AML-193 (cell line): Measurements from ENCODE around the gene CACNA1D.
"Not testable (repeated sequence)": the region's sequence is repeated elsewhere in the genome, so short reads cannot be mapped to it uniquely, and the experiment has no call there.

Source experiments
- DNase-seq, 2 experiments: peaks; one replicate each; lab custom pipeline; 2025; lab: John Stamatoyannopoulos, UW

The CACNA1D gene

DNA sequence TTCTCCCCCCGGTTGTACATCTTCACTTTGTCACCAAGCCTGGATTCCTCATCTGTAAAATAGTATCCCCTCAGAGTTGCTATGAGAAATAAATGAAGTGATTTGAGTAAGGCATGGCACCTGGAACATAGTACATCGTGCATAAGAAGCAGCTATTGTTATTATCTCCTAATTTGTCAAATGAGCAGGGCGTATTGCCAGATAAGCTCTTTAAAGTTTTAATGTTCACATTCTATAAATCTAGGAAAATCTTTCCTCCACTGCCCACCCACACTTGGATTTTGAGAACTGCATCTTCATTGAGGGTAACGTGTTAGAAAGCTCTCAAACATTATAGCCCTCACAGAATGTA lies 32.3 kb downstream of the CACNA1D start:
- no peak for DNase-seq

DNA sequence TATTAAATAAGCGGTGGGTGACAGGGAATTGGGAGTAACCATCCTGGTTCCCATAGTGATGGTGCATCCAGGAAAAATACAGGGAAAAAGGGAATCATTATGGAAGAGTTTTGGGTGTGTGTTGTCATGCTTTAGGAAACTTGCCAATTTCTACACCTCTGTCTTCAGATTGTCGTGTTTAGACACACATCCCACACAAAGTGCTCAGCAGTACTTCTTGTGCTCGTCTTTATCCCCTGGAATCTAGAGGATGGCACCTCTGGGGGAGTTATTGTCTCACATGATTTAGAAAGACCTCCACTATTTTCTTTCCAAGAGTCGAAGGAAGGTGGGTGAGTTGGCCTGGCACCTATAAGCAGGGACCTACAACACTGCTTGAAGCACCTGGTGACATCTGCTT lies 35.8 kb downstream of the CACNA1D start:
- DNase-seq = no peak

DNA sequence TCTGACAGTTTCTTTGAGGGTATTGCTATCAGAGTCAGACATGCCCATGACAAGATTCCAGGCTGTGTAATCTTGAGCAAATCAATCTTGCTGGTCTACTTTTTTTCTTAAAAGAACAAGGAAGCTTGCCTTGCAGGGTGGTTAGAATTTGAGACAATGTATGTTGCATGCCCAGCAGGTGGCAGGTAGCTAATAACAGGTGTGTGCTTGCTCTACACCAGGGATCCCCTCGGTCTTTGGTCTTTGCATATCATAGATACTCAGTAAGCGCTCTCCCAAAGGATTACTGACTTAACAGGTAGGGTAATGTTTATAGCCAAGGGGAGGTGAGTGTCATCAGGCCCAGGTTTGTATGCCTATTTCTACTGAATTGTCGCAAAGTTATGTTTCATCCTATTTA lies 37.3 kb downstream of the CACNA1D start:
- no peak for DNase-seq

DNA sequence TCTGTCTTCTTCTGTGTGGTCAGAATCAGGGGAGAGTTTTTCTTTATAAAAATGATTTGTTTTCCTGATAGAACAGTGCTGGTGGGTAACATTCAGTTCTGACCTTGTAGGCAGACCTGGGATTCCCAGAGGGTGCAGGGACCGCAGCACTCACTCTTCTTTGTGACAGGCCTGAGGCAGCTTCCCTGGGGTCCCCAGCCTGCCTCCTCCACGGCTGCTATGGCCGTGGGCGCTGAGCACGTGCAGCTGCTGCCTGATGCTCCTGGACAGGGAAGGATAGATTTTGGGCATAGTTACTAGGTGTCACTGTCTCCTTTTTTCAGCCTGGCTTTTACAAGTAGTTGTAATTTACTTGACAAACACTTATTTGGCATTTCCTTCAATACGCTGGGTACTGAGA lies 39.1 kb downstream of the CACNA1D start:
- DNase-seq = no peak

DNA sequence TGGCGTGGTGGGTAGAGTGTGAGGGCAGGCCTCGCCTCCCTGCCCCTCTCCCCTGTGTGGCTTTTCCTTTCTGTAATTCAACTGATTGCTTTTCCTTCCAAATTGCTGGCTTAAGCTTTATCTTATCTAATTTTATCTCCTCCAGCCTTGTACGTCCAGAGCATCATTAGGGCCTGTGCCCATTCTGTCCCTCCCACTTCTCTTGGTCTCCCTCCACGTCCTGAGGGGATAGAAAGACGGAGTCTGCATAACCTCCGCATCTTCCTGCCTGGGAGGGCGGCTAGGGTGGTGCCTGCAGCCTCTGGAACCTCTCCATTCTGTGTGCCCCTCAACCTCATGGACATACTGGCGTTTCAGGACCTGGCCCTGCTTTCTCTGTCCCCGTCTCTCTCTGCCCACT lies 39.8 kb downstream of the CACNA1D start:
- no peak for DNase-seq

DNA sequence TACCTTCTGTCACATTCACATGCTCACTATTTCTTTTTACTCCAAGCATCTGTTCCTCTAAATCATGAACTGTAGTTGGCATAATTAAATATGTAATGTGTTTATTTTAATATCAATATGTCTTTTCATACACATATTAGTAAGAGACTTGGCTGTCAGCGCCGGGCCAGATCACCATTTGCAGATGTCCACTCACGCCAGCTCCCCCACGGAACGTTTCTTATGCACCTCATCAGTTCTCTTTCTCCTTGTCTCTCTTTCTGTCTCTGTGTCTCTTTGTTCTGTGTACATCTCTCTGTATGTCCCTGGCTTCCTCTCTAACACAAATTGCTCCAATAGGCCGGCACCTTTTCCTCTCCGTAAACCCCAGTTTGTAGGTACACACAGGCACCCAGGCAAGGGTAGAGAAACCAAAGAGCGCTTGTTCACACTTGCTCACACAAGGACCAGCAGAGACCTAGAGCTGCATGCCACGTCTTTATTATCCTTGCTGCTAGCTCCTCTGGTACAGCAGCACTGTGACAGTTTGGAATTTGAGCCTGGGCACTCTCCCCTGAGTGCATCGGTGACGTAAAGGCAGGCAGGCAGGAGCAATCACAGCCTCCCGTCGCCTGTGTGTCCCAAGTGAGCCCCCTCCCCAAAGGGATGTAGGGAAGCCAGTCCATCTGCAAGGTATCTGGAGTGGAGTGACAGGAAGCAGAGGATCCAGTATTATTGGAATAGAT lies 40.4 kb downstream of the CACNA1D start:
- no peak for DNase-seq

DNA sequence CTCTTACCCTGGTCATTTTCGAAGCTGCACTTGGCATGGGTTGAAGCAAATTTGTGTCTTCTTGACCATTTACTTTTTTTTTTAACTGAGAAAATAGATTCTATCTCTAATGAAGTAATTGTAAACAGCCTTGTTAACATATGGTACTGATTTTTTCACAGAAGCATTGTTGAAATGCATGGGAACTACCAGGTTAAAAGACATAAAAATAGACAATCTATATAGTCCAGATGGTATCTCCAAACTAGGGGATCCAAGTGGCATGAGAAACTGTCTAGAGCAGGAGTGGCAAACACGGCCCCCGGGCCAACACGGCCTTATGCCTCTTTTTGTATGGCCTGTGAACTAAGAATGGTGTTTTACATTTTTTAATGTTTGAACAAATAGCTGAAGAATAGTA lies 41.9 kb downstream of the CACNA1D start:
- no peak for DNase-seq

DNA sequence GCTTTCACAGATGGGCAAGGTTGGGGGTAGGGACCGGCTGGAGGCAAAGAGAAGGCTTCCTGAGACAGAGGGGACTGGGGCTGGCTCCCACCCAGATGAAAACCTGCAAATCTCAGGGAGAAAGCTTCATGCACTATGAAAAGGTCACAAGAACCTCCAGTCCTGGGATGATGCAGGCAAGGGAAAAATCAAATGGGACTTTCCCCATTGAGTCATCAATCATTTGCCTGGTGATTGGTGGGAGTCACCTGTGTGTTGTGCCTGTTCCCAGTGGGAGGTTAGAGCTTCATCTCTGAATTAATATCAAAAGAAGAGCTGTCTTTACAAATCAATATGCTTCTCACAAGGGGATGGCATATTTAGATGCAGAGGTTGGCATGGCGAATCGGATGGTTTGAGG lies 49.9 kb downstream of the CACNA1D start:
- DNase-seq = no peak

DNA sequence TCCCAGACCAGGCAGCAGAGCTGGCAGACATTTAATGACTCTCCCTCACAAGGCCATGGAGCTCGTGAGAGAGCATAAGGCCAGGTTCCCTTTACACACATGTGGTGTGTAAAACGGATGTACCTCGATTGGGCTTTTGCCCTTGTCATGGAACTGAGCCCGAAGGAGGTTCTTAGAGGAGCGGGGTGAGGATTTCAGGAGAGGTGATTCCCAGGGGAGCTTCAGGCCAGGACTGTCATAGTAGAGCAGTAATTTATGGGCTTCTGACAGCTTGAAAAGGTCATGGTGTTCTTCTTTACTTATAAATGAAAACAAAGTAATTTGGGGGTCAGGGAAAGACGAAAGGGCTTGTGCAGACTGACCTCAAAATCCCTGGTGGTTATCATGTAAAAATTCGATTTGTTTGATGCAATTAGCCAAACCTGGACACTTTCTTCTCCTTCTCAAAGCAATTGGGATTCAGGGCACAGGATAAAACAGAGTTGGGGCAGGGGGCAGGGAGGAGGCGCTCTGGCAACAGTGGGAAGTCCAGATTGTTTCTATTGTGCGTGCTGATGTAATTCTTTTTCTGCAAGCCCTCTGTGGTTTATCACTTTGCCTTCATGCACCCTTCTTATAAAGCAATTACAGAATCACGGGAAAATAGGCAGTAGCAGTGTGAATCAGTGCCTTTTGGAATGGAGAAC lies 51.0 kb downstream of the CACNA1D start:
- DNase-seq = no peak

DNA sequence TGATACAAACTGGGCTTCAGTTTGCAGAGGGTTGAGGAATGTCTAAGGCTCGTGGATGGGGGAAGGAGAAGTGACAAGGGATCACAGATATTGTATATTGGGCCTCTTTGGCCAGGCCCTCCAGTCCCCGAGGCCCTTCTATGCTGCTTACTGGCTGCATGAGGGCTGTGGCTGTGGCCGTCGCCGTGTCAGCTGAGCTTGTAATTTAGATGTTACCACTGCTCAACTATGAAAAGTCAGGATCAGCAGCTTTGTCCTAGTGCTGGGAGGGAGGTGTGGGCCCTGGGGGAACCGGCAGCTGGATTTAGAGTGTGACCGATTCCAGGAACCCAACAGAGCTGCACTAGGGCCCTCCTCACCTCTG lies 51.6 kb downstream of the CACNA1D start:
- no peak for DNase-seq

DNA sequence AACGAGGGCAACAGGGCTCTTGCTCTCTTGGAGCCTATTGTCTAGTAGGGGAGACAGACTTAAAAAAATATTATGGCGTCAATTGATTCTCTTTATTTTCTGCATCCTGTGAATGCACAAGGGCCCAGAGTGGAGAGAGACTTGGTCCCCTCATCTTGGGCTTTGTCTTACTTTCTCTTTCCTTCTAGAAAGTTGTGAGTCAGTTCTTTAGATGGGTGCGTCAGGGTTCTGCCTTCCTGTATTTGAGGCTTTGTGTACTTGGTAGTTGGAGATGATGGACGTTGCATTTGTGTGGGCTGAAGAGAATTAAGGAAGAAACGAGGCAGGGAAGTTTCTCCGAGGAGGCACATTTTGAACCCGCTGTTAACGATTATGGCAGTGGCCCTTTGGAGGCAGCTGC lies 52.9 kb downstream of the CACNA1D start:
- no peak for DNase-seq

DNA sequence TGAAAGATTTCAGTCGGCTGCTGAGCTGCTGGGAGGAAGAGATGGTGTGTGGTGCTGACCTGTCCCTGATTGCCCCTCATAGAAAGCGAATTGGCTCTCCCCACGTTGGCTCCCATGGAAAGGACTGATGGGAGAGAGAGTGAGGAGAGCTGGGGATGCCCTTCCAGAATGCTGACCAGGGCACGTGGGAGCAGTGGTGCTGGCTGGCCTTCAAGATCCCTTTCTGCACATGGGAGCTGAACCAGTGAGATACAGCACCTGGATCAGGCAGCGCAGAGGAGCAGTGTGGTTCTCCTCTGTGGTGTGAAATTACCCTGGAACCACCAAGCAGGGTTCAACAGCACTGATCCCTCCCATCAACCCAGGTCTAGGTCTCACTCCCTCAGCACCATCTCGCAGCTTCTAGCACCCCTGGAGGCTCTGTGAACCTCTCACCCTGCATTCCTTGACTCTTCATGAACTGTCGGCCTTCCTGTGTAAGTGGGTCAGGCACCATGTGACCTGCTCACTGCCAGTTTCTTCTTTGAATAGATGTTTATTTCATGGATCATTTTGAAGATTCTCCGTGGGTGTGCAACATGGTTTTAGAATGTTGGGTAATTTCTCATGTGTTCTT lies 55.7 kb downstream of the CACNA1D start:
- no peak for DNase-seq

DNA sequence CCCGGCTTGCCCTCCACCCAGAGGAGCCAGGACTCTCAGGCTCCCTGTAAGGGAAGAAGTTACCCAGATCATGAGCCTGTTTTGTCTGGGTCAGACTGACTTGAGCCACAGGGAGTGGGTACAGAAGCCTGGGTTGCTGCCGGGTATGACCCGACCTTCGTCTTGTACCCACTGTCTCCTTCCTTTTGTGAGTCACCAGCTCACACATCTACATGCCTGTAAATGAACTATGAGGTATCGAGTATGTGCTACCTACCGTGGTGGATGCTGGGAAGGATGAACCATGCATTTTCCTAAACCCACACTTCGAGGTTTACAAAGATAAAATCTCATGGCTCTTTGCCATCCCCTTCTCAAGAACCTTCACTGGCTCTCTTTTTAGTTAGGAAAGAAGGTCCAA lies 56.9 kb downstream of the CACNA1D start:
- DNase-seq = no peak

DNA sequence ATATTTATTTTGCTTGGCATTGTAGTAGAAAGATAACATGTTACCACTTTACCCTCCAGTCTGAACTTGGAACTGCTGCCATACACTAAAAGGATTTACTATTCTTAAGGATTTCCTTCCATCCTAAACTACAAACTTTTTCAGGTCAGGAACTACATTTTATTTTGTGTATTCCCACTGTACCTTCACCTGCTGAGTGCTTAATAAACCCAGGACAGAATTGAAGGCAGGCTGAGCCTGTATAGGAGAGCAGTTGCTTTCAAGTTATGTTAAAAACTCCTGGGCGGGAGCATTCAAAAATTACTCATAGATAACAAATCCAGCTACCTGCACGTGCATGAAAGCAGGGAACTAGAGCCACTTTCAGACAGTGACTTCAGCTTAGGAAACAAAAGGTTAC lies 58.3 kb downstream of the CACNA1D start:
- DNase-seq = no peak

DNA sequence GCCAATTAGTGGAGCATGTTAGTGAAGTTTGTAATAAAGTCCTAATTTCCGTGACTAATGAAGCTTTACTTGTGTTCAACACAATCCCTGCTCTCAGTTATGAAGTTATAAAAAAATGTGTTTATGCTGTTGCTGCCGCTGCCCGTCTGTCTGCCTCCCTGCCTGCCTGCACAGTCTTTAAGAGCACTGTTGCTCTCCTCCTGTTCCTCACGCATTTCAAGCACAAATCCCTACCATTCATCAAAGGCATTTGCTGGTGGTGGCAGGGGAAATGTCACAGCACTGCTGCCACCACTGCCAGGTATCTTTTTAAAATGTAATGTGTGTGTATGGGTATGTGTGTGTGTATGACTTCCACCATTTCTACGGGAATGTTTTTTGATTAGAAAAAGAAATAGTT lies 58.8 kb downstream of the CACNA1D start:
- no peak for DNase-seq

DNA sequence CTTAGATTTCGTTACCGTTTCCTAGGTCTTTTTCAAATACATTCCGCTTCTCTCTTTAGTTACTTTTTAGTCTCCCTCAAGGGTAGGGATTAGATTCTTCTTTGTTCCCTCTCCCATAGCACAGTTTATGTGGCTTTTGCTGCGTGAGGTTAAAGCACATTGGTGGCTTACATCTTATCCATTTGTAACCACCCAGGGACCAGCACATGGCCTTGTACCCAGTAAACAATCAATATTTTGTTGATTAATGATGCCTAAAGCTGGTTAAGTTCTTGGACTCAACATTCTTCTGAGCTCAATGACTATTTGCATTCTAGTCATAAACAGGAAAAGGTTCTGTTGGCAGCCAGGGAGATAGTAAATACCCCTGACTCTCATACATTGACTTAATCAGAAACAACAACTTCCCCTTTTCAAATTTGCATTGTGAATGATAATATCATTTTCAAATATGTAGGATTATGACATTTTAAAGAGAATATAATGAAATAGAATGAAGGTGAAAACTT lies 60.2 kb downstream of the CACNA1D start:
- no peak for DNase-seq

DNA sequence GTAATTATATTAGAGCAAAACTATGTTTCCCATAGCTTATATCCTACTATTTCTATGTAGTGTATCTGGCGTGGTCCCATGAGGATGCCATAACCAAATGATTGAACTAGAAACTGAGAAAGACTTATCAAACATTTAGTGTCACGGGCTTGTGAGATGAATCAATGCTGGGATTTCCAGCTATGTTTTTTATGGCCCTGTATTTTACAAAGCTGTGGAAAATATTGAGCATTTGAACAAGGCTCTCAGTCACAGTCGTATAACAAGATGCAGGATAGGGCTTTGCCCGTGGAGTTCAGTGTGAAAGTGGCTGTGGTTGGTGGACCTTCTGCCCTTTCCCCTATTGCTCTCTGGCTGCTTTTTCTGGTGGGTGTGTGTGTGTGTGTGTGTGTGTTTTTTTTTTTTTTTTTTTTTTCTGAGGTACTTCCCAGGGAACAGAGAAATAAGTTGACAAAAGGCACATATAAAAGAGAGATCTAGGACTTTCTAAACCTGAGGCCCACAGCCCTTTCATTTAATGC lies 60.7 kb downstream of the CACNA1D start:
- no peak for DNase-seq

DNA sequence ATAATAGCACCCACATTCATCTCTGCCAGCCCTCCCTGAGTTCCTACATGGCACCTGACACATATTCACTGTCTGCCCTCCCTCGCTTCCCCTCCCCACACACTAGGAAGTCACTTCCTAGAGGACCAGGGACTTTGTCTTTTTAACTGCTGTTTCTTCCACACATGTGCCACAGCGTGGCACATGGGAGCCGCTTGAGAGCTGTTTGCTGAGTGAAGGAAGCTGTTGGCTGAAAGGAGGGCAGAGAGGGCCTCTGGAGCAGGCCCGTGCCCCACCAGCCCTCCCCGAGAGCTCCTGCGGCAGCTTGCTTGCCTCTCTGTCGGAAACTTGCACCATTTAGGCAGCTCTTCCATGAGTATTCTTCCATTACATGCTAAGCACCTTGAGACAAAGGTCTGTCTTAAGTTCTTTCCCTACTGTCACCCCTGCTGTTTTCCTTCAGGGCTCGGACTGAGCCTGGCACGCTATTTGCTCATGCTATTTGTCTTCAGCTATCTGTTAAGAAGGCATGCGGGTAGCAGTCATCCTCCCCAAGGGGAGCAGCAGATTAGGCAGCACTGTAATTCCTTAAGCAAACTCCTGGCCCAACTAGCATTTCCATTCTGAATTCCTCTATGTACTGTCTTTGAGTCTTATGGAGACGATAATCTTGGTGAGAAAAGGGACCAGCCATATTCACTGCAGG lies 72.2 kb downstream of the CACNA1D start:
- DNase-seq = no peak

DNA sequence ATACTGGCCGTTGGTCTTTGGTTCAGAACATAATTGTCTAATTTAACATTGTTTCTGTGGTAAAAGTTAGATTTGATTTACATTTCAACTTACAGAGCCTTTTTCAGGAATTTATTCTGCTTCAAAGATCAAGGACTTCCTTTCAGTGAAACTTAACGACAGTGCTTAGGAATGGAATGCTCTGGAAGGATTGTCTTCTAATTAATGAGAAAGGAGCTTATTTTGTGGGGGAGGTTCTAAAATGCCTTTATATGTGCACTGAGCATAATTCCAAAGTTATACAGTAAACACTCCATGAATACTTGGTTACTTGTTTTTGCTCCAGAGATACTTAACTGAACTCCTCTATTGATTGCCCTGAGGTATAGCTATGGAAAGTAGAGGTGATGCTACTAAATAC lies 75.7 kb downstream of the CACNA1D start:
- no peak for DNase-seq

DNA sequence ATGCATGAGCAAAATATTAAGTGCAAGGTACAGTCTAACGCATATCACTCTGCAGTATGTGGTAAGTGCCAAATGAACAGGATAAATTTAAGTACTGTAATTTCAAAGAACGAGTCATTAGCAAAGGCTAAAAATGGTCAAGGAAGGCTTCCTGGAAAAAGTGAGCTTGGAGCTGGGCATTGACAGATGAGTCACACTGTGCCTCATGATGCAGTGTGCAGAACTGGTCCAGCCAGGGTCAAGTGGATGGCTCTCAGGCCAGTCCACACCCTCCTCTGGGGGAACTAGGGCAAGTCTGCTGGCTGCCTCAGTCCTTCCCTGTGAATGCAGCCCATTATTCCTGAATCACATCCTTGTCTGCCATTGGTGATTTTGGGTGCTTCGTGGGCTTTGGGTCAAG lies 76.3 kb downstream of the CACNA1D start:
- DNase-seq = no peak

DNA sequence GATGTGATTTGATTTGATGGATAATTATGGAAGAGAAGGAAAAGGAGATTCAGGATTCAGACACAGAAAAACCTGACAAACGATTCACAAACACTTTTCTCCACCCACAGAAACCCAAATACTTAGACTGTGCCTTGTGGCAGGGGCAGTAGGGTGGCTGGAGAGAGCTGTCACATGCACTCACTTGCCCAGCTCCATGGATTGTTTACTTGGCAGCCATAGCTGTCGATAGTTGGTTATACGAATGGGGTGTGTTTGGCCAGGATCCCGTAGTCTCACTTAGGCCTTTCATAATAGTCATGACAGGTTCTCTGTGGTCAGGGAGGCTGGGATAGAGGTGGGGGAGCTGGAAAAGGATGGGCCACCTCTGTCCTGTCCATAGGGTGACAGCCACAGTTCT lies 76.9 kb downstream of the CACNA1D start:
- DNase-seq = no peak

DNA sequence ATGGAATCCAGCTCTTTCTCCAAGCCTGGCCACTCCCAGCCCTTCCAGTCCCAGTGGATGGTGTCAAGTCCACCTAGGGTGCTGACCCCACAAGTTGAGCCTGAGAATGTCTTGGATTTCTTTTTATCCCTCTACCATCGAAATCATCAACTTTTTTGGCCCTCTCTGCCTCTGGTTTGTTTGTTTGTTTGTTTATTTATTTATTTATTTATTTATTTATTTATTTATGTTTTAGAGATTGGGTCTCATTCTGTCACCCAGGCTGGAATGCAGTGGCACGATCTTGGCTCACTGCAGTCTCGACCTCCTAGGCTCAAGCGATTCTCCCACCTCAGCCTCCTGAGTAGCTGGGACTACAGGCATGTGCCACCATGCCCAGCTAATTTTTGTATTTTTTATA lies 77.8 kb downstream of the CACNA1D start:
- DNase-seq = not testable (repeated sequence)

DNA sequence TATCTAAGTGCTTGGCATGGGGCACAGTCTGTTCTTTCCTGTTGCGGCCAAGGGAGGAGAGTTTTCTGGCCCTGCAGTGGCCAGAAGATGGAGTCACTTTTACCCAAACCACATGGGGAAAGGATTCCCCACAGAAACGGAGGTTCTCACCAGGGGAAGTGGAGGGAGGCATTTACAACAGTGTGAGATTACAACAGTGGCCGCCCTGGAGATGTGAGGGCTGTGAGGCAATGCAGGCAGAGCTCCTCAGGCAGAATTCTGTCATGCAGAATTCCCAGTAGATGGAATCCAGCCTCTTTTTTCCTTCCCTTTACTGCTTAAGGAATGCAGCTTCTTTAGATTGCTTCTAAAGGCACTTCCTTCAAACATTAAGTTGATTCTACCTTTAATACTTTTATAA lies 83.1 kb downstream of the CACNA1D start:
- DNase-seq = no peak
